H7 (cell line): Measurements from ENCODE around the gene OR51B2. TPM values are rescaled to one million over a fixed set of nuclear protein-coding genes. Genes with fewer than 3 reads are reported as not detected.

Experiments used
- DNase-seq: peaks from one replicate; pipeline ENCODE4 v3.0.0; 2012
- H3K27me3 ChIP-seq: 2 replicates; pipeline ENCODE4 v1.6.0; 2011; ENCODE audit warnings: mild to moderate bottlenecking, low read length; ENCODE audit not compliant: control insufficient read depth, insufficient read depth
- H3K36me3 ChIP-seq: replicated peaks from 2 replicates; pipeline ENCODE4 v1.5.1; 2011; ENCODE audit warnings: low read length; ENCODE audit not compliant: control insufficient read depth, insufficient read depth
- H3K4me3 ChIP-seq: 2 replicates; pipeline ENCODE4 v1.5.1; 2011; ENCODE audit warnings: low read depth, mild to moderate bottlenecking, control low read depth, low read length, moderate library complexity; ENCODE audit not compliant: insufficient read depth
- total RNA-seq: library from RNA; depleted of rRNA; stranded (reverse); fragments of >200 nt; shearing (Covaris generic); gene quantifications from 2 replicates; pipeline ENCODE4 v1.2.3, GENCODE V29; 2014; rRNA removed

The OR51B2 gene
- total RNA-seq, 1 experiment from 2014 or later, result not detected

DNA sequence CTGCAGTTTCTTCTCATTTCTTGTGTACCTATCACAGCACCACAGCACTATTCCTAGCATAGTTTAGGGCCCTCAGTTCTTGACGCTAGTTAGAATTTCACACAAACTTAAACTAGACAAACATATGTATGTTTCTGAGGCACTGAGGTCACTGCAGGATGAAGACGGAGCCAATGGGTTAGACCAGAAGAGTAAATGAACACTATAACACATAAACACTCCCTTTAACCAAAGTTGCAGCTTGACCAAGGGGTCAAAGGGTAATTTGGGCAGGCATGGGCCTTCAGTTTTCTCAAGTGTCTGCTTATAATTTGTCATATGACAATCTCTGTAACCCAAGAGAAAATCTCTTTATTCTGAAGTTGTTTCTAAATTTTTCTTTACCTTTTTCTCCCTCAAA lies 41.5 kb downstream of the OR51B2 start:
- H3K36me3 ChIP-seq, result no peaks in the 10 kb centered on the region
- H3K27me3 ChIP-seq, result no peaks in the 10 kb centered on the region
- H3K4me3 ChIP-seq, result no peak overlapping the region
- no peak for DNase-seq

DNA sequence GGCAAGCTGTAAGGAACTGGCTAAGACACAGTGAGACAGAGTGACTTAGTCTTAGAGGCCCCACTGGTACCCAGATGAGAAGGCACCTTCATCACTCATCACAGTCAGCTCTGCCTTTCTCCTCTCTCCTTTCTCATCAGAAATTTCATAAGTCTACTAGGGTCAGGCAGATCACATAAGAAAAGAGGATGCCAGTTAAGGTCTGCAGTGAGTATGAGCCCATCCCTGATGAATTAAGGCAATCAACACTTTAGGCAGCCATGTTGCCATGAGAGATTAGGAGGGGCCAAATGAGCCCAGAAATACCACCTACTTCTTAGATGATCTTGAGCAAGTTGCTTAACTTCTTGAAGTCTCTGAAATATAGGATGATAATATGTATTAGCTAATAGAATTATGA lies 42.5 kb downstream of the OR51B2 start:
- Histone ChIP-seq H3K4me3 (no peak overlapping the region), H3K36me3 (no peaks in the 10 kb centered on the region), H3K27me3 (no peaks in the 10 kb centered on the region)
- DNase-seq, result no peak

DNA sequence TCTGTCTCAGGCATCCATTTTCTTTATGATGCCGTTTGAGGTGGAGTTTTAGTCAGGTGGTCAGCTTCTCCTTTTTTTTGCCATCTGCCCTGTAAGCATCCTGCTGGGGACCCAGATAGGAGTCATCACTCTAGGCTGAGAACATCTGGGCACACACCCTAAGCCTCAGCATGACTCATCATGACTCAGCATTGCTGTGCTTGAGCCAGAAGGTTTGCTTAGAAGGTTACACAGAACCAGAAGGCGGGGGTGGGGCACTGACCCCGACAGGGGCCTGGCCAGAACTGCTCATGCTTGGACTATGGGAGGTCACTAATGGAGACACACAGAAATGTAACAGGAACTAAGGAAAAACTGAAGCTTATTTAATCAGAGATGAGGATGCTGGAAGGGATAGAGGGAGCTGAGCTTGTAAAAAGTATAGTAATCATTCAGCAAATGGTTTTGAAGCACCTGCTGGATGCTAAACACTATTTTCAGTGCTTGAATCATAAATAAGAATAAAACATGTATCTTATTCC lies 43.5 kb downstream of the OR51B2 start:
- peak; percentile 13 for DNase-seq
- H3K36me3 ChIP-seq, result no peaks in the 10 kb centered on the region
- H3K27me3 ChIP-seq, result no peaks in the 10 kb centered on the region
- no peak overlapping the region for H3K4me3 ChIP-seq

DNA sequence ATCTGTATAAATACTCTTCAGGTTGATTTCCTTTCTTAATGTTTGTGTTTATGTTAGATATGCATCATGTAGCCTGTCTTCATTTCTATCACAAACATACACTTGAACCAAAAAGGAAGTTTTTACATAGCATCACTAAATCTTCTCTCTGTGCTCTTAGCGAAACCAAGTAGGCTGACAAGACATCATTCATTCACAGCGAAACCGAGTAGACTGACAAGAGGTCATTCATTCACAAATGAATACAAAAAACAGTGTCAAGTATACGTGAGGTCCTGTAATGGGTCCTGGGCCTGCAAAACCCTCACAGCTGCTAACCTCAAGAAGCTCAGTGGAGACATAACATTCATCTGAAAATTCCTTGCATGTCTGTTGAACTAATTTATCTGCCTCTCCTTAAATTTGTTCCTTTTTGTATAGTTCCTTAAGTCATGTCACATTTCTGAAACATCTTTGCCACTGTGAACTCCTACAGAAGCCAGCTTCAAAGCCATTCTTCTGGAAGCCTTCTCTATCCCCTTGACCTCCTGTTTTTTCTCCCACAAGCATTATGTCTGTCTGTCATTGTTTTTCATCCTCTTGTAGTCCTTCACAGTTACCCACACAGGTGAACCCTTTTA lies 44.5 kb downstream of the OR51B2 start:
- H3K4me3 ChIP-seq, result no peak overlapping the region
- no peaks in the 10 kb centered on the region for H3K36me3 ChIP-seq
- H3K27me3 ChIP-seq, result no peaks in the 10 kb centered on the region
- DNase-seq, result no peak

DNA sequence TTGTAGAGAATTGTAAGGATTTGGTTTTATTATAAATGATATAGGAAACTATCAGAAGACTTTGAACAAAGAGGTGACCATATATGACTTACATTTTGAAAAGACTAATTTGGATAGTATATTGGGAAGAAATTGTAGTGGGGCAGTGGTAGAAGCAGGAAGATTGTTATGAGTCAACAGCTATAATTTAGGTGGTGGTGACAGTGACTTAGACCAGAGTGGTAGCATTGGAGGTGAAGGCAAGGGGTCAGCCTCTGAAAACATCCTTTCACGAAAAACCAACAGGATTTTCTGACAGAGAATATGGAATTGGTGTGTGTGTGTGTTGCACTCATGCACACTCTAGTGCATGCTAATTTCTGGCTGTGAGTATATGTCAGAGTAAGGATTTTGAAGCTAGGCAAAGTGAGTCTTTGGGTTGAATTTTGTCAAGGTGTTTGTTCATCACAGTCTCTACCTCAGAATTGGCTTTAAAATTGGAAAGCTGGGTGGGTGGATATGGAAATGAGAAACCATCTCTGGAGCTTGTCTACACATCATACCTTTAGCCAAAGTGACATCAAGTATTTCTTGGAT lies 46.2 kb downstream of the OR51B2 start:
- DNase-seq, result no peak
- no peaks in the 10 kb centered on the region for H3K36me3 ChIP-seq
- no peaks in the 10 kb centered on the region for H3K27me3 ChIP-seq
- H3K4me3 ChIP-seq, result no peak overlapping the region

DNA sequence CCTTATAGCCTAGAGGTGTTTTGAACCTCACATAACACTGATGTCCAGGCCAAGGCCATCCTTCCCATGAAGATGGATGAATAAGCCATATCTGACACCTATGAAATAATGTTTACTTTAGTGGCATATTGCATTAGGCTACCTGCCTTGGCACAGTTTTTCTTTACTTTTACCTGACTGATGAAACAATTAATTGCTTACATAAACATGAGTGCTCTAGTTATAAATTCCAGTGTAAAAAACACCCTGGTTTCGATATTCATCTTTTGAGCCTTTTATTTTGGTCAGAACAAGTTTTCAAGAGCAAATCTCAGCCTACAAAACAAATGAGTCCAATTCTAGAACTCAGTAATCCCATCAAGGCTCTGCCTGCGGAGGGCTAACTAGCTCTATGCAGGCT lies 47.4 kb downstream of the OR51B2 start:
- Histone ChIP-seq H3K27me3 (no peaks in the 10 kb centered on the region), H3K4me3 (no peak overlapping the region), H3K36me3 (no peaks in the 10 kb centered on the region)
- no peak for DNase-seq

DNA sequence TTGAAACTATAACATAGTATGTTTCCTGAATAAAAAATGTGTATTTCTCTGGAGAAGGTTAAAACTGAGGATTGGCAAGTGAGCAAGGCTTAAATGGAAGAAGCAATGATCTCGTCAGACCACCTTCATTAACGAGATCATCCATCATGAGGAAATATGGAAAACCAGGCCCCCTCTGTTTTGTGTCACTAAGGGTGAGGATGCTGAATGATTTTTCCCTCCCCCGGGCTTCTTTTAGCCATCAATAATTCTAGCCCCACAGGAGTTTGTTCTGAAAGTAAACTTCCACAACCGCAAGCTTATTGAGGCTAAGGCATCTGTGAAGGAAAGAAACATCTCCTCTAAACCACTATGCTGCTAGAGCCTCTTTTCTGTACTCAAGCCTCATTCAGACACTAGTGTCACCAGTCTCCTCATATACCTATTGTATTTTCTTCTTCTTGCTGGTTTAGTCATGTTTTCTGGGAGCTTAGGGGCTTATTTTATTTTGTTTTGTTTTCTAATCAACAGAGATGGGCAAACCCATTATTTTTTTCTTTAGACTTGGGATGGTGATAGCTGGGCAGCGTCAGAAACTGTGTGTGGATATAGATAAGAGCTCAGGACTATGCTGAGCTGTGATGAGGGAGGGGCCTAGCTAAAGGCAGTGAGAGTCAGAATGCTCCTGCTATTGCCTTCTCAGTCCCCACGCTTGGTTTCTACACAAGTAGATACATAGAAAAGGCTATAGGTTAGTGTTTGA lies 48.6 kb downstream of the OR51B2 start:
- no peak for DNase-seq
- no peaks in the 10 kb centered on the region for H3K36me3 ChIP-seq
- H3K4me3 ChIP-seq, result no peak overlapping the region
- H3K27me3 ChIP-seq, result no peaks in the 10 kb centered on the region

DNA sequence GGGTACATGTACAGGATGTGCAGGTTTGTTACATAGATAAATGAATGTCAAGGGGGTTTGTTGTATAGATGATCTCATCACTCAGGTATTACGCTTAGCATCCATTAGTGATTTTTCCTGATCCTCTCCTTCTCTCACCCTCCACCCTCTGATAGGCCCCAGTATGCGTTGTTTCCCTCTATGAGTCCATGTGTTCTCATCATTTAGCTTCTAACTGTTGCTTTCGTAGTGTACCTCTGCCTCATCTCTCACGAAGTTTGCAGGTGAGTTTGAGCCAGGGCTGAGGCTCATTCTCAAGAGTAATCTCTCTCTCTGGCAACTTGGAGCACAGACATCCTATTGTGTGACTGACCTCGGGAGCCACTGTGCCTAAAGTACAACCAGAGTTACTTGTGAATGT lies 49.7 kb downstream of the OR51B2 start:
- Histone ChIP-seq H3K4me3 (no peak overlapping the region), H3K36me3 (no peaks in the 10 kb centered on the region), H3K27me3 (no peaks in the 10 kb centered on the region)
- no peak for DNase-seq

Other genes with a start within 250 kb of the OR51B2 start
- gene OR52A5, start 185.9 kb downstream of the OR51B2 start, total RNA-seq, result 0.11 and 0.21 TPM in 2 replicates
- gene OR52A1, start 169.5 kb downstream of the OR51B2 start, total RNA-seq, result 3.0 and 8.2 TPM in 2 replicates
- gene OR51V1, start 123.6 kb downstream of the OR51B2 start, total RNA-seq, result not detected in 2 replicates
- not detected in 2 replicates for gene HBB, start 97.2 kb downstream of the OR51B2 start, total RNA-seq
- not detected in 2 replicates for gene HBD, start 89.8 kb downstream of the OR51B2 start, total RNA-seq
- not detected in 2 replicates for gene HBG1, start 74.4 kb downstream of the OR51B2 start, total RNA-seq
- not detected in 2 replicates for gene HBG2, start 69.5 kb downstream of the OR51B2 start, total RNA-seq
- gene HBE1, start 54.4 kb downstream of the OR51B2 start, total RNA-seq, result 1.5 and 3.4 TPM in 2 replicates
- gene OR51B4, start 22.4 kb downstream of the OR51B2 start, total RNA-seq, result not detected in 2 replicates
- 0.15 TPM in 1 of 2 replicates, not detected in the other for gene OR51B5, start 19.2 kb upstream of the OR51B2 start, total RNA-seq
- gene OR51B6, start 27.2 kb upstream of the OR51B2 start, total RNA-seq, result not detected in 2 replicates
- not detected in 2 replicates for gene OR51M1, start 59.5 kb upstream of the OR51B2 start, total RNA-seq
- gene OR51Q1, start 97.8 kb upstream of the OR51B2 start, total RNA-seq, result not detected in 2 replicates
- not detected in 2 replicates for gene OR51I1, start 117.2 kb upstream of the OR51B2 start, total RNA-seq
- not detected in 2 replicates for gene OR51I2, start 125.0 kb upstream of the OR51B2 start, total RNA-seq
- gene OR52D1, start 164.4 kb upstream of the OR51B2 start, total RNA-seq, result not detected in 2 replicates
- not detected in 2 replicates for gene UBQLN3, start 185.7 kb upstream of the OR51B2 start, total RNA-seq
- not detected in 2 replicates for gene UBQLNL, start 192.4 kb upstream of the OR51B2 start, total RNA-seq
- 0.30 TPM in 1 of 2 replicates, not detected in the other for gene OR52H1, start 224.2 kb upstream of the OR51B2 start, total RNA-seq